H1 (cell line): Measurements from ENCODE around the gene DUS1L. TPM values are rescaled to one million over a fixed set of nuclear protein-coding genes. Genes with fewer than 3 reads are reported as not detected.

ENCODE experiments used
- CTCF ChIA-PET: fragments of 300-600 bp; sonication (Branson Sonifier 250); formaldehyde crosslinking; loops from one replicate; lab custom pipeline; 2021; ENCODE audit not compliant: partially characterized antibody; lab: Charles Lee
- POLR2A ChIA-PET: fragments of 300-600 bp; sonication (Branson Sonifier 250); formaldehyde crosslinking; loops from one replicate; lab custom pipeline; 2021; ENCODE audit warnings: inconsistent platforms; ENCODE audit not compliant: partially characterized antibody; lab: Charles Lee
- DNase-seq, 2 experiments: peaks; one replicate each; pipeline versions ENCODE4 v3.0.0 to v3.0.0-alpha.2; 2010 to 2022; ENCODE audit warnings: low spot score in 2 of 2, low read depth in 1 of 2, mixed read lengths in 1 of 2
- FAIRE-seq: peaks from 2 replicates; lab custom pipeline; 2011; peaks lifted over from hg19 to GRCh38; lab: Jason Lieb, UNC
- H2AFZ ChIP-seq: 2 replicates; pipeline ENCODE4 v1.8.1; 2012; ENCODE audit warnings: low read length, inconsistent platforms
- H2AK5ac ChIP-seq: 2 replicates; pipeline ENCODE4 v1.6.1; 2013; ENCODE audit warnings: low read depth, low read length
- H2BK120ac ChIP-seq: replicated peaks from 2 replicates; pipeline ENCODE3; 2013; ENCODE audit warnings: low read depth, low read length, inconsistent platforms
- H2BK12ac ChIP-seq: 2 replicates; pipeline ENCODE4 v1.6.1; 2013; ENCODE audit warnings: low read depth, low read length
- H2BK15ac ChIP-seq: 2 replicates; pipeline ENCODE4 v1.6.1; 2013; ENCODE audit warnings: low read length
- H2BK20ac ChIP-seq: 2 replicates; pipeline ENCODE4 v1.6.1; 2013; ENCODE audit warnings: low read length
- H2BK5ac ChIP-seq: 2 replicates; pipeline ENCODE4 v1.6.1; 2013; ENCODE audit warnings: low read depth, low read length
- H3K14ac ChIP-seq: 2 replicates; pipeline ENCODE4 v1.6.1; 2013; ENCODE audit warnings: inconsistent platforms; ENCODE audit not compliant: insufficient read length
- H3K18ac ChIP-seq: 2 replicates; pipeline ENCODE4 v1.6.1; 2013; ENCODE audit warnings: low read length; ENCODE audit errors: extremely low read depth
- H3K23ac ChIP-seq: 2 replicates; pipeline ENCODE4 v1.6.1; 2013; ENCODE audit warnings: inconsistent platforms; ENCODE audit not compliant: insufficient read length
- H3K23me2 ChIP-seq: 2 replicates; pipeline ENCODE4 v1.6.1; 2013; ENCODE audit warnings: low read depth, low read length
- H3K27ac ChIP-seq: 2 replicates; pipeline ENCODE4 v1.6.1; 2011; ENCODE audit warnings: low read depth, low read length, inconsistent platforms
- H3K27me3 ChIP-seq, 4 experiments: replicated peaks in 1 of 4; 1 replicate in 1 of 4; 2 replicates in 3 of 4; pipeline versions ENCODE4 v1.6.1 to v1.8.1; 2011 to 2013; ENCODE audit warnings: low read length in 3 of 4, mild to moderate bottlenecking in 3 of 4, inconsistent platforms in 2 of 4, mixed read lengths in 2 of 4, moderate library complexity in 1 of 4; ENCODE audit not compliant: control insufficient read depth in 3 of 4, insufficient read depth in 3 of 4; ENCODE audit errors: extremely low read depth in 1 of 4
- H3K36me3 ChIP-seq, 4 experiments: 2 replicates each; pipeline versions ENCODE4 v1.6.1 to v1.8.1; 2011 to 2013; ENCODE audit warnings: mild to moderate bottlenecking in 4 of 4, low read length in 3 of 4, moderate library complexity in 2 of 4, control low read depth in 1 of 4, inconsistent platforms in 1 of 4; ENCODE audit not compliant: insufficient read depth in 4 of 4, control insufficient read depth in 2 of 4
- H3K4ac ChIP-seq: replicated peaks from 2 replicates; pipeline ENCODE3; 2013; ENCODE audit warnings: low read length, low read depth, mixed read lengths, inconsistent platforms; ENCODE audit not compliant: insufficient read length
- H3K4me1 ChIP-seq, 4 experiments: replicated peaks in 1 of 4; 1 replicate in 1 of 4; 2 replicates in 3 of 4; pipeline versions ENCODE4 v1.6.1 to v1.8.1; 2011 to 2013; ENCODE audit warnings: low read length in 3 of 4, inconsistent platforms in 2 of 4, mixed read lengths in 1 of 4; ENCODE audit not compliant: insufficient read depth in 4 of 4, control insufficient read depth in 3 of 4
- H3K4me2 ChIP-seq, 2 experiments: 2 replicates each; pipeline versions ENCODE4 v1.6.1 to v1.8.1; 2011 to 2013; ENCODE audit warnings: low read depth in 2 of 2, low read length in 2 of 2, control low read depth in 1 of 2, inconsistent platforms in 1 of 2, mild to moderate bottlenecking in 1 of 2; ENCODE audit not compliant: insufficient read depth in 1 of 2
- H3K4me3 ChIP-seq, 4 experiments: fragments of 200-600, 300-600 bp in 1 of 4; sonication (generic), shearing (Covaris generic), sonication (Bioruptor Twin) in 1 of 4; 2 replicates each; pipeline versions ENCODE4 v1.5.1 to v1.8.1; 2011 to 2016; ENCODE audit warnings: low read length in 4 of 4, low read depth in 3 of 4, control low read depth in 2 of 4, inconsistent platforms in 2 of 4, mild to moderate bottlenecking in 2 of 4, mixed read lengths in 1 of 4, moderate library complexity in 1 of 4; ENCODE audit not compliant: insufficient read depth in 2 of 4; ENCODE audit errors: extremely low read depth in 1 of 4
- H3K56ac ChIP-seq: replicated peaks from 2 replicates; pipeline ENCODE3; 2013; ENCODE audit warnings: low read depth, mild to moderate bottlenecking, mixed read lengths, low read length, inconsistent platforms; ENCODE audit not compliant: insufficient read length
- H3K79me1 ChIP-seq: 2 replicates; pipeline ENCODE4 v1.6.1; 2013; ENCODE audit warnings: low read depth, low read length, control low read depth
- H3K79me2 ChIP-seq, 2 experiments: 2 replicates each; pipeline versions ENCODE4 v1.6.1 to v1.8.1; 2012 to 2013; ENCODE audit warnings: low read length in 2 of 2, mild to moderate bottlenecking in 2 of 2, inconsistent platforms in 1 of 2; ENCODE audit not compliant: insufficient read depth in 2 of 2, control insufficient read depth in 1 of 2
- H3K9ac ChIP-seq, 4 experiments: replicated peaks in 1 of 4; 1 replicate in 1 of 4; 2 replicates in 3 of 4; pipeline versions ENCODE4 v1.6.1 to v1.8.1; 2011 to 2013; ENCODE audit warnings: low read depth in 3 of 4, low read length in 3 of 4, control low read depth in 2 of 4, mild to moderate bottlenecking in 2 of 4, moderate library complexity in 2 of 4, inconsistent platforms in 1 of 4; ENCODE audit errors: extremely low read depth in 1 of 4
- H3K9me3 ChIP-seq, 2 experiments: 2 replicates each; pipeline versions ENCODE4 v1.6.1 to v1.8.1; 2012 to 2013; ENCODE audit warnings: mild to moderate bottlenecking in 2 of 2, moderate library complexity in 2 of 2, control low read depth in 1 of 2, inconsistent platforms in 1 of 2, low read depth in 1 of 2, low read length in 1 of 2, mixed read lengths in 1 of 2; ENCODE audit not compliant: insufficient read depth in 2 of 2
- H4K20me1 ChIP-seq, 2 experiments: replicated peaks in 1 of 2; 2 replicates each; pipeline versions ENCODE3 to v1.8.1; 2011 to 2013; ENCODE audit warnings: inconsistent platforms in 2 of 2, low read length in 2 of 2, mild to moderate bottlenecking in 1 of 2; ENCODE audit not compliant: insufficient read depth in 2 of 2, control insufficient read depth in 1 of 2
- H4K5ac ChIP-seq: 2 replicates; pipeline ENCODE4 v1.6.1; 2013; ENCODE audit warnings: low read length, low read depth, mixed read lengths, inconsistent platforms; ENCODE audit not compliant: insufficient read length
- H4K8ac ChIP-seq: 2 replicates; pipeline ENCODE4 v1.8.0; 2013; ENCODE audit warnings: mild to moderate bottlenecking, moderate library complexity, low read length, inconsistent platforms; ENCODE audit not compliant: insufficient read depth; ENCODE audit errors: extremely low read depth
- H4K91ac ChIP-seq: replicated peaks from 2 replicates; pipeline ENCODE3; 2013; ENCODE audit warnings: low read length, mixed read lengths, inconsistent platforms; ENCODE audit not compliant: insufficient read length
- JUND ChIP-seq: IDR thresholded peaks from 2 replicates; pipeline ENCODE4 v1.6.1; 2011; ENCODE audit warnings: mild to moderate bottlenecking, improper control_type of control experiment, low read length
- MAX ChIP-seq: IDR thresholded peaks from 2 replicates; pipeline ENCODE4 v1.6.1; 2012; ENCODE audit warnings: inconsistent platforms
- POLR2AphosphoS5 ChIP-seq: IDR thresholded peaks from 2 replicates; pipeline ENCODE4 v1.6.1; 2011; ENCODE audit warnings: low read depth, low read length
- RFX5 ChIP-seq: IDR thresholded peaks from 2 replicates; pipeline ENCODE4 v1.6.1; 2011; ENCODE audit warnings: low read depth, low read length, improper control_type of control experiment, borderline replicate concordance
- SP4 ChIP-seq: IDR thresholded peaks from 2 replicates; pipeline ENCODE4 v1.6.1; 2012; ENCODE audit warnings: low read length, inconsistent platforms
- WGBS, 2 experiments: shearing (Covaris generic) in 1 of 2; methylation state at CpG; one replicate each; pipeline versions ENCODE4 v1.1.6 to v1.1.7; 2013 to 2015; ENCODE audit warnings: low lambda C conversion rate in 2 of 2, mixed read lengths in 2 of 2, inconsistent platforms in 1 of 2, low coverage in 1 of 2, missing lambda C conversion rate in 1 of 2; ENCODE audit not compliant: insufficient replicate concordance in 2 of 2, insufficient coverage in 1 of 2, insufficient read length in 1 of 2; ENCODE audit errors: extremely low coverage in 1 of 2, missing lambda C conversion rate in 1 of 2; 5-methylcytosine and 5-hydroxymethylcytosine counted together
- polyA plus RNA-seq, 7 experiments: library from polyadenylated mRNA; depleted of rRNA in 3 of 7; stranded (reverse) in 5 of 7; unstranded in 2 of 7; fragments of >200 nt in 5 of 7; fragments of 200-250 nt in 2 of 7; gene quantifications; 1 replicate in 5 of 7; 2 replicates in 1 of 7; 4 replicates in 1 of 7; pipeline versions ENCODE4 v1.2.1 to v1.2.3, GENCODE V29; 2011 to 2013; ENCODE audit warnings: missing spikeins in 2 of 7, mixed read lengths in 2 of 7
- total RNA-seq: library from RNA; stranded (reverse); fragmentation: NEBNext Ultra II Directional; extraction: Animal tissue kit (Norgen Biotek cat#: 25700); gene quantifications from 2 replicates; pipeline ENCODE4 v1.2.1, GENCODE V29; 2021

Gene DUS1L
- total and polyA plus RNA-seq, 2 of the 8 experiments (the other 6 are each of a cell fraction or from before 2014, with no cell fraction given) = 34.5 to 69.1 TPM

GRCh38 chr17:82087961-82088837 lies 22.6 kb upstream of the DUS1L start:
- DNase-seq = no peak
- H3K4me2 ChIP-seq = no peak overlapping the region
- H4K20me1 ChIP-seq = peaks cover 20 to 81% of the 10 kb centered on the region in 2 experiments

More at GRCh38 chr17:82087961-82088837, 22.6 kb upstream of the DUS1L start:
- peaks cover 0 to under 1% of the 10 kb centered on the region in 2 experiments; a peak in 1 of 4 replicates for H3K79me2 ChIP-seq
- no peaks in the 10 kb centered on the region for H3K4me1 ChIP-seq
- H2AK5ac ChIP-seq = no peak overlapping the region
- H2BK5ac ChIP-seq = no peak overlapping the region
- no peak overlapping the region for H3K14ac ChIP-seq
- H3K9me3 ChIP-seq = no peaks in the 10 kb centered on the region
- no peak overlapping the region for H3K4me3 ChIP-seq
- H4K5ac ChIP-seq = no peak overlapping the region
- WGBS, 2 experiments = 94% methylated on average over 36 of the region's 48 CpGs; no CpG with 5 or more reads in 1 of the 2 experiments
- ChIA-PET CTCF (interaction anchor here (0.8 to 2.4 kb wide), 6 partner anchors 8 to 68 kb away, joined by 3 to 8 read pairs (median 4); no protein-coding TSS in a partner anchor), POLR2A (interaction anchor here (0.5 to 8.8 kb wide), 10 partner anchors 10 to 390 kb away, joined by 3 to 105 read pairs (median 3); partner anchors contain the start of gene DUS1L)
- H3K23me2 ChIP-seq = no peaks in the 10 kb centered on the region
- H3K23ac ChIP-seq = no peak overlapping the region
- no peak overlapping the region for H2BK120ac ChIP-seq
- TF ChIP-seq JUND (no peak), POLR2AphosphoS5 (peak; percentile 43; the same call in 1 of the 2 replicates), RFX5 (no peak), SP4 (no peak), MAX (no peak)
- no peak overlapping the region for H3K9ac ChIP-seq
- peaks cover 11% of the 10 kb centered on the region for H3K79me1 ChIP-seq
- no peak overlapping the region for H2BK15ac ChIP-seq
- H3K27ac ChIP-seq = no peak overlapping the region
- no peak for FAIRE-seq
- no peaks in the 10 kb centered on the region for H3K27me3 ChIP-seq
- no peak overlapping the region for H3K18ac ChIP-seq
- H2BK20ac ChIP-seq = no peak overlapping the region
- H3K36me3 ChIP-seq = peaks cover 66 to 98% (median 91%) of the 10 kb centered on the region in 4 experiments
- no peak overlapping the region for H4K91ac ChIP-seq
- H2BK12ac ChIP-seq = no peak overlapping the region
- H2AFZ ChIP-seq = no peak overlapping the region
- no peak overlapping the region for H4K8ac ChIP-seq
- H3K4ac ChIP-seq = no peak overlapping the region
- H3K56ac ChIP-seq = no peak overlapping the region
